ENCODE measurements around the gene KLK12. TPM values are rescaled to one million over a fixed set of nuclear protein-coding genes. Genes with fewer than 3 reads are reported as not detected.

Gene KLK12
- total and polyA plus RNA-seq, 2 donors (not counting 3 experiments of a cell fraction or from before 2014, with no cell fraction given): not detected

- dilution Hi-C loops (cut with MboI; ENCODE audit: extremely low pct_ligation_motif_present, low sequenced_read_pairs) (no loop called here), intact Hi-C loops (cut with micrococcal nuclease) (no loop called here)
- Histone ChIP-seq H3K27me3 (ENCODE audit: control insufficient read depth in 2 of 2, insufficient read depth in 2 of 2, low read length in 2 of 2) (no peaks in the 10 kb centered on the region), H3K9ac (replicated peaks; ENCODE audit: extremely low read depth, insufficient read depth, low read length) (no peak overlapping the region), H3K4me3 (replicated peaks in 1 of 3; ENCODE audit: insufficient read depth in 1 of 3, low read depth in 1 of 3, low read length in 3 of 3) (no peak overlapping the region), H4K20me1 (replicated peaks; ENCODE audit: control insufficient read depth, extremely low read depth, insufficient read depth, low read length) (no peaks in the 10 kb centered on the region), H3K36me3 (ENCODE audit: control insufficient read depth in 2 of 2, extremely low read depth in 1 of 2, insufficient read depth in 2 of 2, low read length in 2 of 2) (no peaks in the 10 kb centered on the region), H2AFZ (ENCODE audit: low read depth, low read length) (no peak overlapping the region), H3K9me3 (replicated peaks; ENCODE audit: control insufficient read depth, insufficient read depth, low read length) (no peaks in the 10 kb centered on the region), H3K79me2 (ENCODE audit: control insufficient read depth, insufficient read depth, low read length) (no peaks in the 10 kb centered on the region), H3K4me2 (ENCODE audit: insufficient read depth, low read length) (no peak overlapping the region), H3K9me1 (replicated peaks; ENCODE audit: control insufficient read depth, extremely low read depth, insufficient read depth, low read length) (no peaks in the 10 kb centered on the region), H3K4me1 (ENCODE audit: control insufficient read depth, extremely low read depth, insufficient read depth, low read length) (no peaks in the 10 kb centered on the region), H3K27ac (ENCODE audit: insufficient read depth, low read depth, low read length) (no peak overlapping the region)
- CTCF ChIA-PET: no interaction called here
- POLR2A ChIA-PET: no interaction called here
- FAIRE-seq (no peak), DNase-seq (ENCODE audit: low read depth, low spot score) (no peak)
- BruUV-seq (replicated peaks): no TSS peak
- TF ChIP-seq POLR2AphosphoS5 (IDR thresholded peaks at IDR 0.05; ENCODE audit: insufficient read depth, low read depth, low read length): no peak
- TF ChIP-seq MAX (IDR thresholded peaks at IDR 0.05; ENCODE audit: insufficient read depth, insufficient read length): no peak
Observed at GRCh38 chr19:51059715-51060114, 24.9 kb upstream of the KLK12 start.

- no peaks in the 10 kb centered on the region for H4K20me1 ChIP-seq (replicated peaks; ENCODE audit: control insufficient read depth, extremely low read depth, insufficient read depth, low read length)
- H3K4me3 ChIP-seq (replicated peaks in 1 of 3; ENCODE audit: insufficient read depth in 1 of 3, low read depth in 1 of 3, low read length in 3 of 3): no peak overlapping the region
- dilution Hi-C loops (cut with MboI; ENCODE audit: extremely low pct_ligation_motif_present, low sequenced_read_pairs) (no loop called here), intact Hi-C loops (cut with micrococcal nuclease) (no loop called here)
- CTCF ChIA-PET: no interaction called here
- H2AFZ ChIP-seq (ENCODE audit: low read depth, low read length): no peak overlapping the region
- FAIRE-seq: no peak
- POLR2A ChIA-PET: no interaction called here
- no peak overlapping the region for H3K27ac ChIP-seq (ENCODE audit: insufficient read depth, low read depth, low read length)
- no peak for DNase-seq (ENCODE audit: low read depth, low spot score)
- no peaks in the 10 kb centered on the region for H3K4me1 ChIP-seq (ENCODE audit: control insufficient read depth, extremely low read depth, insufficient read depth, low read length)
- H3K36me3 ChIP-seq (ENCODE audit: control insufficient read depth in 2 of 2, extremely low read depth in 1 of 2, insufficient read depth in 2 of 2, low read length in 2 of 2): no peaks in the 10 kb centered on the region
- no peak overlapping the region for H3K4me2 ChIP-seq (ENCODE audit: insufficient read depth, low read length)
- TF ChIP-seq POLR2A (IDR thresholded peaks at IDR 0.05; ENCODE audit: low read depth, low read length) (no peak), POLR2AphosphoS5 (IDR thresholded peaks at IDR 0.05; ENCODE audit: insufficient read depth, low read depth, low read length) (no peak), GATA2 (IDR thresholded peaks at IDR 0.05; ENCODE audit: insufficient read depth, insufficient read length, low read depth, low read length) (no peak), EZH2 (IDR thresholded peaks at IDR 0.05; ENCODE audit: borderline replicate concordance, low read depth, low read length, severe bottlenecking) (no peak), MYC (IDR thresholded peaks at IDR 0.05; ENCODE audit: low read depth, low read length) (no peak), JUN (IDR thresholded peaks at IDR 0.05; ENCODE audit: borderline replicate concordance, insufficient read depth, insufficient read length, low read depth) (no peak), MAX (IDR thresholded peaks at IDR 0.05; ENCODE audit: insufficient read depth, insufficient read length) (no peak), FOS (IDR thresholded peaks at IDR 0.05; ENCODE audit: borderline replicate concordance, insufficient read depth, low read length) (no peak)
- no peaks in the 10 kb centered on the region for H3K9me3 ChIP-seq (replicated peaks; ENCODE audit: control insufficient read depth, insufficient read depth, low read length)
- no peaks in the 10 kb centered on the region for H3K9me1 ChIP-seq (replicated peaks; ENCODE audit: control insufficient read depth, extremely low read depth, insufficient read depth, low read length)
- no peak overlapping the region for H3K9ac ChIP-seq (replicated peaks; ENCODE audit: extremely low read depth, insufficient read depth, low read length)
- H3K27me3 ChIP-seq (ENCODE audit: control insufficient read depth in 2 of 2, insufficient read depth in 2 of 2, low read length in 2 of 2): no peaks in the 10 kb centered on the region
- H3K79me2 ChIP-seq (ENCODE audit: control insufficient read depth, insufficient read depth, low read length): no peaks in the 10 kb centered on the region
- BruUV-seq (replicated peaks): no TSS peak
Observed at GRCh38 chr19:51055866-51056265, 21.1 kb upstream of the KLK12 start.

Measured in endothelial cell of umbilical vein (primary cell).